B cell (primary cell): ENCODE data around the gene HTRA3. TPM values are rescaled to one million over a fixed set of nuclear protein-coding genes. Genes with fewer than 3 reads are reported as not detected.

Experiments used
- ATAC-seq: fragments of 200-7000 bp; cut with Tn5 transposase; one replicate; pipeline ENCODE4 v1.10.0; 2021; ENCODE audit warnings: low read depth, mild to moderate bottlenecking, moderate number of reproducible peaks, moderate library complexity
- CTCF ChIA-PET: fragments of 350-600 bp; sonication (Branson Sonifier 250); formaldehyde crosslinking; loops from one replicate; lab custom pipeline; 2021; ENCODE audit warnings: antibody characterized with exemption, inconsistent platforms; lab: Charles Lee
- POLR2A ChIA-PET: fragments of 350-600 bp; sonication (Branson Sonifier 250); formaldehyde crosslinking; loops from one replicate; lab custom pipeline; 2021; ENCODE audit warnings: antibody characterized with exemption; lab: Charles Lee
- DNase-seq: peaks from one replicate; pipeline ENCODE4 v3.0.0; 2013
- H2AFZ ChIP-seq: 2 replicates; pipeline ENCODE4 v1.6.1; 2012; ENCODE audit warnings: mild to moderate bottlenecking, low read depth, low read length; ENCODE audit not compliant: insufficient read depth, poor library complexity, severe bottlenecking
- H3K27ac ChIP-seq, 2 donors: 1 replicate in 1 of 2; 2 replicates in 1 of 2; pipeline ENCODE4 v1.5.1; 2012 to 2013; ENCODE audit warnings: low read length in 2 of 2, mild to moderate bottlenecking in 2 of 2, moderate library complexity in 1 of 2
- H3K27me3 ChIP-seq, 4 experiments: fragments of 200-600 bp in 1 of 4; sonication (generic) in 1 of 4; replicated peaks in 1 of 4; 1 replicate in 2 of 4; 2 replicates in 2 of 4; pipeline versions ENCODE4 v1.6.1 to v1.7.0; 2013 to 2016; ENCODE audit warnings: low read length in 3 of 4, mild to moderate bottlenecking in 2 of 4, mixed read lengths in 1 of 4, moderate library complexity in 1 of 4; ENCODE audit not compliant: insufficient read depth in 4 of 4, control insufficient read depth in 3 of 4; ENCODE audit errors: control extremely low read depth in 1 of 4
- H3K36me3 ChIP-seq, 2 experiments: replicated peaks in 1 of 2; 1 replicate in 1 of 2; 2 replicates in 1 of 2; pipeline versions ENCODE4 v1.6.1 to v1.7.1; 2013; ENCODE audit warnings: low read length in 1 of 2; ENCODE audit not compliant: insufficient read depth in 2 of 2, control insufficient read depth in 1 of 2; ENCODE audit errors: control extremely low read depth in 1 of 2, extremely low read depth in 1 of 2
- H3K4me1 ChIP-seq, 2 donors: fragments of 200-600 bp in 1 of 2; sonication (generic) in 1 of 2; 1 replicate in 1 of 2; 2 replicates in 1 of 2; pipeline versions ENCODE4 v1.5.1 to v1.6.1; 2013 to 2017; ENCODE audit warnings: low read length in 2 of 2; ENCODE audit not compliant: control insufficient read depth in 2 of 2, insufficient read depth in 2 of 2
- H3K4me2 ChIP-seq: replicated peaks from 2 replicates; pipeline ENCODE3; 2012; ENCODE audit warnings: mild to moderate bottlenecking, low read depth, low read length; ENCODE audit not compliant: poor library complexity, severe bottlenecking
- H3K4me3 ChIP-seq, 5 experiments: fragments of 200-600 bp in 1 of 5; sonication (generic) in 1 of 5; 1 replicate in 3 of 5; 2 replicates in 2 of 5; pipeline versions ENCODE4 v1.5.1 to v1.7.0; 2011 to 2016; ENCODE audit warnings: low read length in 4 of 5, mild to moderate bottlenecking in 4 of 5, low read depth in 2 of 5, control low read depth in 1 of 5, moderate library complexity in 1 of 5; ENCODE audit not compliant: insufficient read depth in 1 of 5; ENCODE audit errors: control extremely low read depth in 1 of 5, extremely low read depth in 1 of 5
- H3K79me2 ChIP-seq: fragments of 200-600 bp; sonication (generic); one replicate; pipeline ENCODE4 v1.6.0; 2016; ENCODE audit warnings: low read length; ENCODE audit not compliant: control insufficient read depth, insufficient read depth
- H3K9ac ChIP-seq: fragments of 200-600 bp; sonication (generic); 2 replicates; pipeline ENCODE4 v1.6.1; 2017; ENCODE audit warnings: mild to moderate bottlenecking, low read length, moderate library complexity
- H3K9me3 ChIP-seq, 3 donors: one replicate each; pipeline versions ENCODE4 v1.6.1 to v1.7.1; 2013; ENCODE audit warnings: low read length in 2 of 3; ENCODE audit not compliant: control insufficient read depth in 2 of 3, insufficient read depth in 1 of 3; ENCODE audit errors: control extremely low read depth in 1 of 3
- H4K20me1 ChIP-seq: 2 replicates; pipeline ENCODE4 v1.6.0; 2012; ENCODE audit warnings: mild to moderate bottlenecking, low read length; ENCODE audit not compliant: insufficient read depth, control insufficient read depth, poor library complexity, severe bottlenecking
- H3K27ac Mint-ChIP-seq: one replicate; pipeline ENCODE4 v1.8.0; 2021; ENCODE audit warnings: mixed read lengths
- H3K27me3 Mint-ChIP-seq: one replicate; pipeline ENCODE4 v1.8.0; 2021; ENCODE audit warnings: mixed read lengths
- H3K4me1 Mint-ChIP-seq: one replicate; pipeline ENCODE4 v1.8.0; 2021; ENCODE audit warnings: mixed read lengths
- H3K4me3 Mint-ChIP-seq: one replicate; pipeline ENCODE4 v1.8.0; 2021; ENCODE audit warnings: mixed read lengths
- H3K9me3 Mint-ChIP-seq: one replicate; pipeline ENCODE4 v1.8.0; 2022; ENCODE audit warnings: mixed read lengths; ENCODE audit not compliant: insufficient read depth
- CTCF ChIP-seq: fragments of 200-600 bp; IDR thresholded peaks from one replicate; pipeline ENCODE4 v1.8.0; 2022; ENCODE audit warnings: antibody characterized with exemption, mild to moderate bottlenecking
- EZH2 ChIP-seq: IDR thresholded peaks from 2 replicates; pipeline ENCODE4 v1.6.1; 2012; ENCODE audit warnings: borderline replicate concordance, low read depth, mild to moderate bottlenecking, moderate library complexity, low read length; ENCODE audit not compliant: insufficient read depth, poor library complexity, severe bottlenecking
- WGBS: methylation state at CpG from one replicate; pipeline ENCODE4 v1.1.5; 2013; ENCODE audit warnings: missing lambda C conversion rate; ENCODE audit not compliant: insufficient coverage; 5-methylcytosine and 5-hydroxymethylcytosine counted together
- intact Hi-C: fragments of 100-400 bp; cut with micrococcal nuclease; formaldehyde crosslinking; loops from one replicate; pipeline ENCODE4 v1.10.0; 2022
- polyA plus RNA-seq: library from polyadenylated mRNA; depleted of rRNA; stranded (reverse); fragments of >200 nt; gene quantifications from 2 replicates; pipeline ENCODE4 v1.2.3, GENCODE V29; 2012
- total RNA-seq, 2 donors: library from RNA; stranded (reverse); fragments of 120-200 nt in 1 of 2; gene quantifications; 1 replicate in 1 of 2; 2 replicates in 1 of 2; pipeline versions ENCODE4 v1.2.3 to v1.2.4, GENCODE V29; 2013 to 2022

HTRA3 gene
- total and polyA plus RNA-seq, 2 donors (not counting 1 experiment from before 2014, with no cell fraction given): not detected

GRCh38 chr4:8241211-8241779 lies 28.3 kb upstream of the HTRA3 start:
- Histone ChIP-seq H3K9ac (no peak overlapping the region), H3K79me2 (no peaks in the 10 kb centered on the region), H2AFZ (no peak overlapping the region), H3K4me3 (no peak overlapping the region), H3K27me3 (no peaks in the 10 kb centered on the region), H3K27ac (no peak overlapping the region), H3K36me3 (peaks cover 4 to 53% of the 10 kb centered on the region in 2 experiments), H4K20me1 (peaks cover 56% of the 10 kb centered on the region), H3K4me1 (peaks cover 0 to 27% of the 10 kb centered on the region in 2 donors), H3K4me2 (no peak overlapping the region), H3K9me3 (peaks cover 0 to 7% (median 0%) of the 10 kb centered on the region in 3 donors)
- intact Hi-C loops: no loop called here
- WGBS: 95% methylated on average over 14 of the region's 14 CpGs
- TF ChIP-seq CTCF (no peak), EZH2 (no peak)
- peak overlapping the region; percentile 43 for H3K27ac Mint-ChIP-seq
- no peaks in the 10 kb centered on the region for H3K27me3 Mint-ChIP-seq
- H3K9me3 Mint-ChIP-seq: no peaks in the 10 kb centered on the region
- peaks cover 24% of the 10 kb centered on the region for H3K4me1 Mint-ChIP-seq
- DNase-seq (no peak), ATAC-seq (no peak)
- H3K4me3 Mint-ChIP-seq: no peak overlapping the region
- POLR2A ChIA-PET: interaction anchor here (1.0 kb wide), 1 partner anchor 43 kb away, joined by 4 read pairs; the partner anchor contains the start of gene SH3TC1
- CTCF ChIA-PET: interaction anchor here (0.7 to 3.5 kb wide), 10 partner anchors 13 to 167 kb away, joined by 3 to 35 read pairs (median 4); no protein-coding TSS in a partner anchor
